Ovary (tissue), 3 donors: ENCODE results near the gene LPIN3.

Experiments
- POLR2A ChIP-seq: fragments of 450-650 bp; IDR thresholded peaks from one replicate; pipeline ENCODE4 v1.6.1; 2017; ENCODE audit warnings: antibody characterized with exemption, mild to moderate bottlenecking, moderate library complexity
- TF ChIP-seq, protein P1 (sequence below), 3 donors: fragments of 450-650 bp in 2 of 3; fragments of 200-600 bp in 1 of 3; IDR thresholded peaks; one replicate each; pipeline versions ENCODE4 v1.5.1 to v1.8.0; 2016 to 2022; ENCODE audit warnings: antibody characterized with exemption in 3 of 3, mild to moderate bottlenecking in 1 of 3
- donor health status: DM: no; HTN: no; CAD: no.

DNA sequence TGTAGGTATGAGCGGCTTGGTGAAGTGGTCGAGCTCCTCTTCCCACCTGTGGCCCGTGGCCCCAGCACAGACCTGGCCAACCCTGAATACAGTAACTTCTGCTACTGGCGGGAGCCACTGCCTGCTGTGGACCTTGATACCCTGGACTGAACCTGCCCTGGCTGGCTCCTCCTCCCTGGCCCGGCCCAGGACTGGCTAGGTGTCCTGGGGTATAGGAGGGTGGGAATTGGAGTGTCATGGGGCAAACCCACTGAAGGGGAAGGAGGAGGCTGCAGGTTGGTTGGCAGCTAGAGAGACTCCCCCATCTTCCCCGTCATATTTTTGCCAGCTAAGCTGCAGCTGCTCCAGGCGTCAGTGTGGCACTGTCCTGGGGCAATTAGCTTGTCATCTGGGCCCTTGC lies 18.1 kb downstream of the LPIN3 start:
- no peak for TF ChIP-seq POLR2A
- TF ChIP-seq, protein P1, sequence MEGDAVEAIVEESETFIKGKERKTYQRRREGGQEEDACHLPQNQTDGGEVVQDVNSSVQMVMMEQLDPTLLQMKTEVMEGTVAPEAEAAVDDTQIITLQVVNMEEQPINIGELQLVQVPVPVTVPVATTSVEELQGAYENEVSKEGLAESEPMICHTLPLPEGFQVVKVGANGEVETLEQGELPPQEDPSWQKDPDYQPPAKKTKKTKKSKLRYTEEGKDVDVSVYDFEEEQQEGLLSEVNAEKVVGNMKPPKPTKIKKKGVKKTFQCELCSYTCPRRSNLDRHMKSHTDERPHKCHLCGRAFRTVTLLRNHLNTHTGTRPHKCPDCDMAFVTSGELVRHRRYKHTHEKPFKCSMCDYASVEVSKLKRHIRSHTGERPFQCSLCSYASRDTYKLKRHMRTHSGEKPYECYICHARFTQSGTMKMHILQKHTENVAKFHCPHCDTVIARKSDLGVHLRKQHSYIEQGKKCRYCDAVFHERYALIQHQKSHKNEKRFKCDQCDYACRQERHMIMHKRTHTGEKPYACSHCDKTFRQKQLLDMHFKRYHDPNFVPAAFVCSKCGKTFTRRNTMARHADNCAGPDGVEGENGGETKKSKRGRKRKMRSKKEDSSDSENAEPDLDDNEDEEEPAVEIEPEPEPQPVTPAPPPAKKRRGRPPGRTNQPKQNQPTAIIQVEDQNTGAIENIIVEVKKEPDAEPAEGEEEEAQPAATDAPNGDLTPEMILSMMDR (IDR thresholded peaks at IDR 0.05), result no peak
